DND-41 (cell line): ENCODE data around the gene CTNNA3.

Experiments
- CTCF ChIP-seq: IDR thresholded peaks from 2 replicates; pipeline ENCODE4 v1.5.1; 2012; ENCODE audit warnings: borderline replicate concordance, low read length, moderate library complexity, mild to moderate bottlenecking; ENCODE audit not compliant: poor library complexity, severe bottlenecking; ENCODE audit errors: extremely low read depth
- EZH2 ChIP-seq: IDR thresholded peaks from 3 replicates; pipeline ENCODE4 v1.6.1; 2012; ENCODE audit warnings: borderline replicate concordance, low read depth, mild to moderate bottlenecking, moderate library complexity, low read length, inconsistent platforms; ENCODE audit not compliant: severe bottlenecking

DNA sequence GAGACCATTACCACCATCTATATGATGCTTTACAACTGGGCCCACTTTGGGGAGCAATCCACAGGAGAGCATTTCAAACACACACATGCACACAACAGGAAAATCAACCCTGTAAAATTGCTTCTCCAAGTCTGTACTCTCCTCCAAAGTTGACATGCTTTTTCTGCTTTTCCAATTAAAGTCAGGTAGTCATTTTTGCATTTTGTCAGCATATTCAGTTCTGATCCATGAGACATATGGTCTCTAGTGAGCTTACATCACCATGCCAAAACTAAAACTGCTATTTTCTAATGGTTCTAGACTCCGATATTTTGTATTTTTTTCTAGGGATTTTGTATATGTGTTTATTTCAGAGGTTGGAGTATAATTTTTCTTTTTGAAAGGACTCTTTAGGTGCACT lies 1143.7 kb downstream of the CTNNA3 start:
- TF ChIP-seq CTCF (no peak), EZH2 (no peak)
